GM23338 (cell line): ENCODE measurements around the gene CADPS2. TPM values are rescaled to one million over a fixed set of nuclear protein-coding genes. Genes with fewer than 3 reads are reported as not detected.

Experiments
- ATAC-seq: fragments of 200-7000 bp; cut with Tn5 transposase; 3 replicates; pipeline ENCODE4 v1.9.1; 2020
- DNase-seq: peaks from one replicate; pipeline ENCODE4 v3.0.0-alpha.2; 2015; ENCODE audit warnings: low spot score
- H2AFZ ChIP-seq: fragments of 200-600 bp; sonication (generic); 2 replicates; pipeline ENCODE4 v1.8.0; 2016; ENCODE audit warnings: antibody characterized with exemption, mild to moderate bottlenecking, moderate library complexity
- H3F3A ChIP-seq: fragments of 200-600 bp; sonication (generic); replicated peaks from 2 replicates; pipeline ENCODE4 v1.8.0; 2017; ENCODE audit warnings: antibody characterized with exemption, mixed run types, low read depth
- H3K27ac ChIP-seq: fragments of 200-600 bp; sonication (generic); 2 replicates; pipeline ENCODE4 v1.6.1; 2016; ENCODE audit warnings: low read depth
- H3K27me3 ChIP-seq: fragments of 200-600 bp; sonication (generic); 2 replicates; pipeline ENCODE4 v1.8.0; 2016; ENCODE audit warnings: mild to moderate bottlenecking, mixed run types, moderate library complexity; ENCODE audit not compliant: insufficient read depth
- H3K36me3 ChIP-seq: fragments of 200-600 bp; sonication (generic); 2 replicates; pipeline ENCODE4 v1.8.0; 2016; ENCODE audit warnings: mild to moderate bottlenecking; ENCODE audit not compliant: insufficient read depth
- H3K4me1 ChIP-seq: fragments of 200-600 bp; sonication (generic); 2 replicates; pipeline ENCODE4 v1.8.0; 2016; ENCODE audit warnings: mild to moderate bottlenecking, moderate library complexity; ENCODE audit not compliant: insufficient read depth
- H3K4me2 ChIP-seq: fragments of 200-600 bp; sonication (generic); 2 replicates; pipeline ENCODE4 v1.7.1; 2017; ENCODE audit warnings: mixed run types
- H3K4me3 ChIP-seq: fragments of 200-600 bp; sonication (generic); 2 replicates; pipeline ENCODE4 v1.6.1; 2016; ENCODE audit warnings: mixed run types
- H3K79me2 ChIP-seq: fragments of 200-600 bp; sonication (generic); replicated peaks from 2 replicates; pipeline ENCODE4 v1.8.0; 2017; ENCODE audit warnings: mild to moderate bottlenecking; ENCODE audit not compliant: insufficient read depth
- H3K9me2 ChIP-seq: fragments of 200-600 bp; sonication (generic); 2 replicates; pipeline ENCODE4 v1.8.0; 2017; ENCODE audit not compliant: insufficient read depth
- H4K20me1 ChIP-seq: fragments of 200-600 bp; sonication (generic); replicated peaks from 2 replicates; pipeline ENCODE4 v1.8.0; 2017; ENCODE audit warnings: mild to moderate bottlenecking; ENCODE audit not compliant: insufficient read depth
- H3K27ac Mint-ChIP-seq: 2 replicates; pipeline ENCODE4 v1.8.0; 2020; ENCODE audit warnings: inconsistent platforms, mild to moderate bottlenecking, moderate library complexity, mixed read lengths
- H3K27me3 Mint-ChIP-seq: 3 replicates; pipeline ENCODE4 v1.8.0; 2022; ENCODE audit warnings: low read depth, mild to moderate bottlenecking, moderate library complexity, mixed read lengths, inconsistent platforms; ENCODE audit not compliant: insufficient read depth, poor library complexity
- H3K36me3 Mint-ChIP-seq: 3 replicates; pipeline ENCODE4 v1.8.0; 2021; ENCODE audit warnings: low read depth, mild to moderate bottlenecking, inconsistent platforms, moderate library complexity, mixed read lengths
- H3K4me1 Mint-ChIP-seq: 3 replicates; pipeline ENCODE4 v1.8.0; 2020; ENCODE audit warnings: mild to moderate bottlenecking, inconsistent platforms, mixed read lengths
- H3K4me3 Mint-ChIP-seq: 3 replicates; pipeline ENCODE4 v1.8.0; 2021; ENCODE audit warnings: moderate library complexity, mild to moderate bottlenecking, inconsistent platforms, mixed read lengths
- H3K9me3 Mint-ChIP-seq: 3 replicates; pipeline ENCODE4 v1.8.0; 2020; ENCODE audit warnings: moderate library complexity, mild to moderate bottlenecking, inconsistent platforms, mixed read lengths
- CREB1 ChIP-seq: fragments of 250-450 bp; sonication (Bioruptor Pico); IDR thresholded peaks from 2 replicates; pipeline ENCODE4 v1.5.0; 2020; ENCODE audit warnings: low read depth, mild to moderate bottlenecking, moderate library complexity
- EZH2 ChIP-seq: fragments of 200-600 bp; sonication (generic); IDR thresholded peaks from one replicate; pipeline ENCODE4 v1.8.0; 2017; ENCODE audit warnings: antibody characterized with exemption, mild to moderate bottlenecking, low read depth; ENCODE audit not compliant: unreplicated experiment
- JUNB ChIP-seq: IDR thresholded peaks from one replicate; pipeline ENCODE4 v1.6.1; 2016; ENCODE audit warnings: antibody characterized with exemption; ENCODE audit not compliant: unreplicated experiment
- polyA plus RNA-seq: library from polyadenylated mRNA; unstranded; fragments of >200 nt; fragmentation: Nextera tagmentation; extraction: Ambion mirVana; gene quantifications from 2 replicates; pipeline ENCODE4 v1.2.1, GENCODE V29; 2016
- total RNA-seq: library from RNA; depleted of rRNA; stranded (reverse); fragments of >200 nt; shearing (Covaris generic); gene quantifications from 2 replicates; pipeline ENCODE4 v1.2.3, GENCODE V29; 2014
- TF ChIP-seq, protein P1 (sequence below): fragments of 250-450 bp; sonication (Bioruptor Pico); IDR thresholded peaks from 2 replicates; pipeline ENCODE4 v1.5.0; 2020; ENCODE audit warnings: mild to moderate bottlenecking, moderate library complexity
- TF ChIP-seq, protein P2 (sequence below), 2 experiments: fragments of 200-600 bp in 1 of 2; sonication (generic) in 1 of 2; conservative IDR thresholded peaks; 2 replicates each; pipeline versions ENCODE4 v1.5.1 to v1.6.1; 2016 to 2017; ENCODE audit warnings: antibody characterized with exemption in 2 of 2, low read depth in 2 of 2, mild to moderate bottlenecking in 2 of 2, moderate library complexity in 1 of 2

Gene CADPS2
- total and polyA plus RNA-seq, 2 experiments from 2014 or later, result 16.3 to 36.9 TPM

DNA sequence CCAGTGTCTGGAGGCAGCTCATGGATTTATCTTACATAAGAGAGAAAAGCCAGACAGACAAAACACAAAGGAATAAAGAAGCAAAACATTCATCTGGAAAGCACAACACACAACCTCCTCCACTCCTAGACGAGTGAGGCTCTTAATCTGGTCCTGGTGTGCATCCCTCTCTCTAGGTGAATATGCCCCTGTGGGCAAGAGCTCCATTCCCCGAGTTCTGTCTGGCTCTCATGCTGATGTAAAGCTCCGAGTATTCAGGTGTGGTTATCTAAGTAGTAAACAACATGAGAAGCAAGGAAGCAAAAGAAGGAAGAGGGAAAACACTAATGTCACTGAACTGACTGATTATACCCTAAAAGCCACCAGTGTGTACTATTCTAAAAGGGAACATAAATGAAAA lies 533.8 kb downstream of the CADPS2 start (continued):
- TF ChIP-seq, protein P1, sequence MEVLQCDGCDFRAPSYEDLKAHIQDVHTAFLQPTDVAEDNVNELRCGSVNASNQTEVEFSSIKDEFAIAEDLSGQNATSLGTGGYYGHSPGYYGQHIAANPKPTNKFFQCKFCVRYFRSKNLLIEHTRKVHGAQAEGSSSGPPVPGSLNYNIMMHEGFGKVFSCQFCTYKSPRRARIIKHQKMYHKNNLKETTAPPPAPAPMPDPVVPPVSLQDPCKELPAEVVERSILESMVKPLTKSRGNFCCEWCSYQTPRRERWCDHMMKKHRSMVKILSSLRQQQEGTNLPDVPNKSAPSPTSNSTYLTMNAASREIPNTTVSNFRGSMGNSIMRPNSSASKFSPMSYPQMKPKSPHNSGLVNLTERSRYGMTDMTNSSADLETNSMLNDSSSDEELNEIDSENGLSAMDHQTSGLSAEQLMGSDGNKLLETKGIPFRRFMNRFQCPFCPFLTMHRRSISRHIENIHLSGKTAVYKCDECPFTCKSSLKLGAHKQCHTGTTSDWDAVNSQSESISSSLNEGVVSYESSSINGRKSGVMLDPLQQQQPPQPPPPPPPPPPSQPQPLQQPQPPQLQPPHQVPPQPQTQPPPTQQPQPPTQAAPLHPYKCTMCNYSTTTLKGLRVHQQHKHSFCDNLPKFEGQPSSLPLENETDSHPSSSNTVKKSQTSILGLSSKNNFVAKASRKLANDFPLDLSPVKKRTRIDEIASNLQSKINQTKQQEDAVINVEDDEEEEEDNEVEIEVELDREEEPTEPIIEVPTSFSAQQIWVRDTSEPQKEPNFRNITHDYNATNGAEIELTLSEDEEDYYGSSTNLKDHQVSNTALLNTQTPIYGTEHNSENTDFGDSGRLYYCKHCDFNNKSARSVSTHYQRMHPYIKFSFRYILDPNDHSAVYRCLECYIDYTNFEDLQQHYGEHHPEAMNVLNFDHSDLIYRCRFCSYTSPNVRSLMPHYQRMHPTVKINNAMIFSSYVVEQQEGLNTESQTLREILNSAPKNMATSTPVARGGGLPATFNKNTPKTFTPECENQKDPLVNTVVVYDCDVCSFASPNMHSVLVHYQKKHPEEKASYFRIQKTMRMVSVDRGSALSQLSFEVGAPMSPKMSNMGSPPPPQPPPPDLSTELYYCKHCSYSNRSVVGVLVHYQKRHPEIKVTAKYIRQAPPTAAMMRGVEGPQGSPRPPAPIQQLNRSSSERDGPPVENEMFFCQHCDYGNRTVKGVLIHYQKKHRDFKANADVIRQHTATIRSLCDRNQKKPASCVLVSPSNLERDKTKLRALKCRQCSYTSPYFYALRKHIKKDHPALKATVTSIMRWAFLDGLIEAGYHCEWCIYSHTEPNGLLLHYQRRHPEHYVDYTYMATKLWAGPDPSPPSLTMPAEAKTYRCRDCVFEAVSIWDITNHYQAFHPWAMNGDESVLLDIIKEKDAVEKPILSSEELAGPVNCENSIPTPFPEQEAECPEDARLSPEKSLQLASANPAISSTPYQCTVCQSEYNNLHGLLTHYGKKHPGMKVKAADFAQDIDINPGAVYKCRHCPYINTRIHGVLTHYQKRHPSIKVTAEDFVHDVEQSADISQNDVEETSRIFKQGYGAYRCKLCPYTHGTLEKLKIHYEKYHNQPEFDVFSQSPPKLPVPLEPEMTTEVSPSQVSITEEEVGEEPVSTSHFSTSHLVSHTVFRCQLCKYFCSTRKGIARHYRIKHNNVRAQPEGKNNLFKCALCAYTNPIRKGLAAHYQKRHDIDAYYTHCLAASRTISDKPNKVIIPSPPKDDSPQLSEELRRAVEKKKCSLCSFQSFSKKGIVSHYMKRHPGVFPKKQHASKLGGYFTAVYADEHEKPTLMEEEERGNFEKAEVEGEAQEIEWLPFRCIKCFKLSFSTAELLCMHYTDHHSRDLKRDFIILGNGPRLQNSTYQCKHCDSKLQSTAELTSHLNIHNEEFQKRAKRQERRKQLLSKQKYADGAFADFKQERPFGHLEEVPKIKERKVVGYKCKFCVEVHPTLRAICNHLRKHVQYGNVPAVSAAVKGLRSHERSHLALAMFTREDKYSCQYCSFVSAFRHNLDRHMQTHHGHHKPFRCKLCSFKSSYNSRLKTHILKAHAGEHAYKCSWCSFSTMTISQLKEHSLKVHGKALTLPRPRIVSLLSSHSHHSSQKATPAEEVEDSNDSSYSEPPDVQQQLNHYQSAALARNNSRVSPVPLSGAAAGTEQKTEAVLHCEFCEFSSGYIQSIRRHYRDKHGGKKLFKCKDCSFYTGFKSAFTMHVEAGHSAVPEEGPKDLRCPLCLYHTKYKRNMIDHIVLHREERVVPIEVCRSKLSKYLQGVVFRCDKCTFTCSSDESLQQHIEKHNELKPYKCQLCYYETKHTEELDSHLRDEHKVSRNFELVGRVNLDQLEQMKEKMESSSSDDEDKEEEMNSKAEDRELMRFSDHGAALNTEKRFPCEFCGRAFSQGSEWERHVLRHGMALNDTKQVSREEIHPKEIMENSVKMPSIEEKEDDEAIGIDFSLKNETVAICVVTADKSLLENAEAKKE (CRISPR knock-in tag), result no peak

DNA sequence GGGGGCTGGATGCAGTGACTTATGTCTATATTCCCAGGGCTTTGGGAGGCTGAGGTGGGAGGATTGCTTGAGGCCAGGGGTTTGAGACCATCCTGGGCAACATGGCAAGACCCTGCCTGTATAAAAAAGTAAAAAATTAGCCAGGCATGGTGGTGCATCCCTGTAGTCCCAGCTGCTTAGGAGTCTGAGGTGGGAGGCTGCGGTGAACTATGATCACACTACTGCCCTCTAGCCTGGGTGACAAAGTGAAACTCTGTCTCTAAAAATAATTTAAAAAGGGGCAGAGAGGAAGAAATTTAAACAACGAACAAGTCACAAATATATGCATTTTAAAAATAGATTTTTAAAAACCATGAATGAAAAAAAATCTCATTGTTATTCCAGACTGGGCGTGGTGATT lies 535.6 kb downstream of the CADPS2 start:
- no peak overlapping the region for H2AFZ ChIP-seq
- peak; percentile 79 for ATAC-seq
- H3K36me3 ChIP-seq, result no peaks in the 10 kb centered on the region
- H3K79me2 ChIP-seq, result no peaks in the 10 kb centered on the region
- Mint-ChIP-seq H3K9me3 (no peaks in the 10 kb centered on the region; the same call in 2 of the 3 replicates), H3K27ac (no peak overlapping the region), H3K27me3 (no peaks in the 10 kb centered on the region), H3K4me1 (peaks cover 22% of the 10 kb centered on the region), H3K4me3 (no peak overlapping the region), H3K36me3 (no peaks in the 10 kb centered on the region)
- DNase-seq, result peak; percentile 21
- H3K27me3 ChIP-seq, result no peaks in the 10 kb centered on the region
- no peaks in the 10 kb centered on the region for H4K20me1 ChIP-seq
- no peaks in the 10 kb centered on the region for H3K9me2 ChIP-seq
- H3K4me1 ChIP-seq, result peaks cover 17% of the 10 kb centered on the region
- no peak overlapping the region for H3K4me3 ChIP-seq
- H3K4me2 ChIP-seq, result no peak overlapping the region
- H3K27ac ChIP-seq, result no peak overlapping the region
- TF ChIP-seq, protein P2, sequence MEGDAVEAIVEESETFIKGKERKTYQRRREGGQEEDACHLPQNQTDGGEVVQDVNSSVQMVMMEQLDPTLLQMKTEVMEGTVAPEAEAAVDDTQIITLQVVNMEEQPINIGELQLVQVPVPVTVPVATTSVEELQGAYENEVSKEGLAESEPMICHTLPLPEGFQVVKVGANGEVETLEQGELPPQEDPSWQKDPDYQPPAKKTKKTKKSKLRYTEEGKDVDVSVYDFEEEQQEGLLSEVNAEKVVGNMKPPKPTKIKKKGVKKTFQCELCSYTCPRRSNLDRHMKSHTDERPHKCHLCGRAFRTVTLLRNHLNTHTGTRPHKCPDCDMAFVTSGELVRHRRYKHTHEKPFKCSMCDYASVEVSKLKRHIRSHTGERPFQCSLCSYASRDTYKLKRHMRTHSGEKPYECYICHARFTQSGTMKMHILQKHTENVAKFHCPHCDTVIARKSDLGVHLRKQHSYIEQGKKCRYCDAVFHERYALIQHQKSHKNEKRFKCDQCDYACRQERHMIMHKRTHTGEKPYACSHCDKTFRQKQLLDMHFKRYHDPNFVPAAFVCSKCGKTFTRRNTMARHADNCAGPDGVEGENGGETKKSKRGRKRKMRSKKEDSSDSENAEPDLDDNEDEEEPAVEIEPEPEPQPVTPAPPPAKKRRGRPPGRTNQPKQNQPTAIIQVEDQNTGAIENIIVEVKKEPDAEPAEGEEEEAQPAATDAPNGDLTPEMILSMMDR (conservative IDR thresholded peaks at IDR 0.05; ENCODE audit: low read depth in 2 of 2), result peak; percentile 38 to 58
- TF ChIP-seq JUNB (no peak), CREB1 (CRISPR knock-in tag) (no peak), EZH2 (no peak)
- no peaks in the 10 kb centered on the region for H3F3A ChIP-seq
